Measurements from ENCODE around the gene CYP46A1.

The CYP46A1 gene

DNA sequence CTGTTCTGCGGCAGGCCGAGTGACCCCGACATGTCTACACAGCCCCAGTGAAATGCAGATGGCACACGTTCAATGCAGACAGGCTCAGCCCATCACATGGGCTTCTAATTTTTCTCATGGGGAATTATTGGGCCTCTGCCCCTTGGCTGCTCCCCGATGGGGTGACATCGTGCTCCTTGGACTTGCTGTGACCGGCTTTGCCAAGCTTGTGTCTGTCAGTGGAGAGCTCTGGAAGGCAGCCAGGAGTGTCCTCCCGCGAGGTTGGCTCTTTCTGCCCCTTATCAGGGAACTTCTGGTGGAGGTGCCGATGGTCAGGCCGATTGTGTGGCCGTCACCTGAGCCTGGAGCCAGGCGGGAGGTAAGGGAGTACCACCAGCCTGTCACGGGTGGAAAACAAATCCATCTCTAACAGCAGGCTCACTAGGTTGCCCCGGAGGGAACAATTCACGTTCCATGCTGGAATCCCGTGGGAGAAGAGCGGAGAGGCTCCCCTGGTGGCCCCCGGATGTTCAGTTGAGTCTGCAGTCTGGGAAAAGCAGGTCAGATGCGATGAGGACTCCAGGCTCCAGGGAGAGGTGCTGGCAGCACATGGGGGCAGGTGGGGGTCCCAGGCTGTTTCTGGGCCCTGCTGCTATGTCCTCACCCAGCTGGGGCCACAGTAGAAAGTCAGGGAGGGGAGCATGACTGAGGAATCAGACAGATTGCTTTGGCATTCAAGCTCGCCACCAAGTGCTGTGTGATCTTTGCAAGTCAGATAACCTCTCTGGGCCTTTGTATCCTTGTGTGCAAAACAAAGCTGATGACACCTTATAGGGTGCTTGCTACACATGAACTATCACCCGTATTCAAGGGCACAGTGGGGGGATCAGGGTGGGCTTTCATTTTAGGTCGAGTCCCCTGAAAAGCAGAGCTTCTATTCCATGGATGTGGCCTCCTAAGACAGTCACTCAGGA lies 65.9 kb downstream of the CYP46A1 start:
- H3K4me1 ChIP-seq (ENCODE audit: insufficient read depth, low read length): peaks cover 14% of the 10 kb centered on the region
- H2AFZ ChIP-seq (ENCODE audit: low read depth, low read length): no peak overlapping the region
- H3K4me3 ChIP-seq (ENCODE audit: low read length): no peak overlapping the region
- no peaks in the 10 kb centered on the region for H3K36me3 ChIP-seq (ENCODE audit: insufficient read depth, low read length)
- H3K9me3 ChIP-seq (ENCODE audit: low read length): no peaks in the 10 kb centered on the region
- H3K27me3 ChIP-seq (ENCODE audit: insufficient read depth, low read length): peaks cover 11% of the 10 kb centered on the region

GRCh38 chr14:99750746-99751450 lies 66.8 kb downstream of the CYP46A1 start:
- Histone ChIP-seq H3K9me3 (ENCODE audit: low read length) (no peaks in the 10 kb centered on the region), H2AFZ (ENCODE audit: low read depth, low read length) (no peak overlapping the region), H3K4me1 (ENCODE audit: insufficient read depth, low read length) (peaks cover 13% of the 10 kb centered on the region), H3K27me3 (ENCODE audit: insufficient read depth, low read length) (peaks cover 11% of the 10 kb centered on the region), H3K4me3 (ENCODE audit: low read length) (no peak overlapping the region), H3K36me3 (ENCODE audit: insufficient read depth, low read length) (no peaks in the 10 kb centered on the region)

GRCh38 chr14:99751539-99752485 lies 67.7 kb downstream of the CYP46A1 start:
- Histone ChIP-seq H2AFZ (ENCODE audit: low read depth, low read length) (no peak overlapping the region), H3K27me3 (ENCODE audit: insufficient read depth, low read length) (peaks cover 11% of the 10 kb centered on the region), H3K4me3 (ENCODE audit: low read length) (no peak overlapping the region), H3K9me3 (ENCODE audit: low read length) (no peaks in the 10 kb centered on the region), H3K36me3 (ENCODE audit: insufficient read depth, low read length) (no peaks in the 10 kb centered on the region), H3K4me1 (ENCODE audit: insufficient read depth, low read length) (peaks cover 13% of the 10 kb centered on the region)

DNA sequence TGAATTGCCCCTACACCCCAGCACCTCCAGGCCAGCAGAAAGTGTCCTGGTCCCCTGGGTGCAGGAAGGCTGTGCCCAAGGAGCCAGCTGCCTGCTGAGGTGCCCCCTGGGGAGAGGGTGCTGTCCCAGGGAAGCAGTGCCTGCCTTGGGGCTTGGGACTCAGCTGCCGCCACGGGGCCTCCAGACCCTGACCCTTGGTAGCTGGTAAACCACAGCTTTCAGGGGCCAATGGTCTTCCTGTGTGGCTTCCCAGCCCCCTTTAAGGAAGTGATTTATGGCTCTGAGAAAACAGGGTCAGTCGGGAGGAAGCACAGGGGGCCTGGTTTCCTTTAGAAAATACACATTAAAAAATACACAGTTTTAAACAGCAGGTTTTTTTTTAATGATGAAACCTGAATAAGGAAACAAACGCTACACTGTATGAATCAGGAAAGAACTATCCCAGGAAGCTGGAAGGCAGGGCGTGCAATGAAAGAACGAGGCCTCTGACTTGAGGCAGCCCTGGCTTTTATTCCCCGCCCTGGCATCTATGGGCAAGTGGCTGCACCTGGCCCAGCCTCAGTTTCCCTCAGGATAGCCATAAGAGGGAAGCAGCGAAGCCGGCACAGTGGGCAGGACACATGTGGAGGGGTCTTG lies 68.5 kb downstream of the CYP46A1 start:
- Histone ChIP-seq H3K4me3 (ENCODE audit: low read length) (no peak overlapping the region), H3K27me3 (ENCODE audit: insufficient read depth, low read length) (peaks cover 11% of the 10 kb centered on the region), H3K9me3 (ENCODE audit: low read length) (no peaks in the 10 kb centered on the region), H3K4me1 (ENCODE audit: insufficient read depth, low read length) (peaks cover 13% of the 10 kb centered on the region), H2AFZ (ENCODE audit: low read depth, low read length) (no peak overlapping the region), H3K36me3 (ENCODE audit: insufficient read depth, low read length) (no peaks in the 10 kb centered on the region)

- H3K27me3 ChIP-seq (ENCODE audit: insufficient read depth, low read length): peaks cover 11% of the 10 kb centered on the region
- peaks cover 19% of the 10 kb centered on the region for H3K4me1 ChIP-seq (ENCODE audit: insufficient read depth, low read length)
- H3K9me3 ChIP-seq (ENCODE audit: low read length): no peaks in the 10 kb centered on the region
- no peak overlapping the region for H2AFZ ChIP-seq (ENCODE audit: low read depth, low read length)
- no peak overlapping the region for H3K4me3 ChIP-seq (ENCODE audit: low read length)
- H3K36me3 ChIP-seq (ENCODE audit: insufficient read depth, low read length): no peaks in the 10 kb centered on the region
Measured at GRCh38 chr14:99753225-99754140, 69.4 kb downstream of the CYP46A1 start.

DNA sequence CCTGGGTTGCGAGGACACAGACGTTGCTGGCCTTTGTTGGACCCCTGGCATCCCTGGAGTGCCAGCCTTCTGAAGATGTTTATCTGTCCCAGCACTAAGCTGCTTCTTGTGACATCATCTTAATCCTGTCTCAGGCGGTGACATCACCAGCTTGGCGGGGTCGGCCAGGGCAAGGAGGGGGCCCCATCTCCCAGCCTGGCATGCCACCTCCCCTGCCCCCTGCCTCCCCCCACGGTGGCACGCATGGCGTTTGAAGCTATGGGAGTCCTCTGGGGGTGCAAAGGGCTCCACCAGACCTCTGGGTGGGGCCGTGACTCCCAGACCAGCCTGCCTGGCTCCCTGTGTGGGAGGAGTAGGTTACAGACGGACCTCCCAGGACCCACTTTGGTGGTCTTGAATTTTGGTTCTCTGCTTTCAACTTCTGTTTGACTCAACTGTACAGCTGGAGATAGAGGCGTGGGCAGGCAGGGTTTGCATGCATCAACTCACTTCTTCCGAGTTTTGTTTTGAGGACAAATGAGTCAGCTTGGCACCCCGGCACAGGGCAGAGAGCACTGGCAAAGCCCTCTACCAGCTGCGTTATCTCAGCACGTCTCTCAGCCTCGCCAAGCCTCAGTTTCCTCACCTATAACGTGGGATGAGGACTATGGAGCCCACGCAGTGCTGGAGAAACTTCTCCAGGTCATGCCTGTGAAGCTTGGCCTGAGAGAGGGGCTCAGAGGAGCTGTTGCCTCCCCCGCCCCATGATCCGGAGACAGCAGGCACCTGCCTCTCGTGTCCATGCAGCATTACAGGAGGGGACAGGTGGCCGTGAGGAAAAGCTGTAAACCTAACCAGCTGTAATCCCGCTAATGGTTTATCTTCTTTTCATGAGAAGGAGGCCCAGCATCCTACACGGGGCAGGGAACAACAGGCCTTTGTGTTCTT lies 70.3 kb downstream of the CYP46A1 start:
- Histone ChIP-seq H3K4me1 (ENCODE audit: insufficient read depth, low read length) (peaks cover 28% of the 10 kb centered on the region), H3K27me3 (ENCODE audit: insufficient read depth, low read length) (peaks cover 11% of the 10 kb centered on the region), H3K36me3 (ENCODE audit: insufficient read depth, low read length) (no peaks in the 10 kb centered on the region), H2AFZ (ENCODE audit: low read depth, low read length) (no peak overlapping the region), H3K4me3 (ENCODE audit: low read length) (no peak overlapping the region), H3K9me3 (ENCODE audit: low read length) (no peaks in the 10 kb centered on the region)

DNA sequence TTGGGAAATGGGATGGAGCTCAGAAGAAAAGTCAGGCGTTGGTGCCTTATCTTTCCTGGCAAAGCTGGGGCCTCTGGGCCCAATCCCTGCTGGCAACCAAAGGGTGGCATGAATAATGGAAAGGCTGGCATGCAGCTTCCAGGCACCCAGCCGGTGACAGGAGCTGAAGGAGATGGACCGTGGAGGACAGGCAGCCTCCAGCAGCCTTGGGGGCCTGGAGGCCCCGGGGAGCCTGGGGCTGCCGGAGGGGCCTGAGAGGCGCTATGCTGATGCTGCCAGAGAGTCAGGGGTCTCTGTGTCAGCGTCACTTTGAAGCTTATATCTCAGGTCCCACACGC lies 70.9 kb downstream of the CYP46A1 start:
- Histone ChIP-seq H3K27me3 (ENCODE audit: insufficient read depth, low read length) (peaks cover 11% of the 10 kb centered on the region), H3K4me1 (ENCODE audit: insufficient read depth, low read length) (peaks cover 30% of the 10 kb centered on the region), H3K36me3 (ENCODE audit: insufficient read depth, low read length) (no peaks in the 10 kb centered on the region)

GRCh38 chr14:99755629-99756603 lies 71.8 kb downstream of the CYP46A1 start:
- Histone ChIP-seq H2AFZ (ENCODE audit: low read depth, low read length) (no peak overlapping the region), H3K4me1 (ENCODE audit: insufficient read depth, low read length) (peaks cover 38% of the 10 kb centered on the region), H3K4me3 (ENCODE audit: low read length) (no peak overlapping the region), H3K9me3 (ENCODE audit: low read length) (no peaks in the 10 kb centered on the region), H3K27me3 (ENCODE audit: insufficient read depth, low read length) (peaks cover 11% of the 10 kb centered on the region), H3K36me3 (ENCODE audit: insufficient read depth, low read length) (no peaks in the 10 kb centered on the region)

More for the DNA sequence above, 70.9 kb downstream of the CYP46A1 start:
- Histone ChIP-seq H3K9me3 (ENCODE audit: low read length) (no peaks in the 10 kb centered on the region), H2AFZ (ENCODE audit: low read depth, low read length) (no peak overlapping the region), H3K4me3 (ENCODE audit: low read length) (no peak overlapping the region)

DNA sequence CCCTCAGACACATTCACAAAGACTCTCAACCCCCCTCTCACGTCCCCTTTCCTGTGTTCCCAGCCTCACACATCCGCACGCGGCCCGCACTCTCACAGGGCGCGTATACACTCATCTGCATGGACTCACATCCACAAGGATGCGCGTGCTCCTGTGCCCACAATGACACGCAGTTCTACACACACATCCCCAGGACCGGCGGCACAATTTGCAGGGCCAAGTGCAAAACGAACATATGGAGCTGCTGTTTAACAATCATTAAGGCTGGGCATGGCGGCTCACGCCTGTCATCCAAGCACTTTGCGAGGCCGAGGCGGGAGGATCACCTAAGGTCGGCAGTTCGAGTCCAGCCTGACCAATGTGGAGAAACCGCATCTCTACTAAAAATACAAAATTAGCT lies 72.7 kb downstream of the CYP46A1 start:
- H2AFZ ChIP-seq (ENCODE audit: low read depth, low read length): no peak overlapping the region
- no peak overlapping the region for H3K4me3 ChIP-seq (ENCODE audit: low read length)
- no peaks in the 10 kb centered on the region for H3K9me3 ChIP-seq (ENCODE audit: low read length)
- peaks cover 38% of the 10 kb centered on the region for H3K4me1 ChIP-seq (ENCODE audit: insufficient read depth, low read length)
- no peaks in the 10 kb centered on the region for H3K36me3 ChIP-seq (ENCODE audit: insufficient read depth, low read length)
- peaks cover 3% of the 10 kb centered on the region for H3K27me3 ChIP-seq (ENCODE audit: insufficient read depth, low read length)

DNA sequence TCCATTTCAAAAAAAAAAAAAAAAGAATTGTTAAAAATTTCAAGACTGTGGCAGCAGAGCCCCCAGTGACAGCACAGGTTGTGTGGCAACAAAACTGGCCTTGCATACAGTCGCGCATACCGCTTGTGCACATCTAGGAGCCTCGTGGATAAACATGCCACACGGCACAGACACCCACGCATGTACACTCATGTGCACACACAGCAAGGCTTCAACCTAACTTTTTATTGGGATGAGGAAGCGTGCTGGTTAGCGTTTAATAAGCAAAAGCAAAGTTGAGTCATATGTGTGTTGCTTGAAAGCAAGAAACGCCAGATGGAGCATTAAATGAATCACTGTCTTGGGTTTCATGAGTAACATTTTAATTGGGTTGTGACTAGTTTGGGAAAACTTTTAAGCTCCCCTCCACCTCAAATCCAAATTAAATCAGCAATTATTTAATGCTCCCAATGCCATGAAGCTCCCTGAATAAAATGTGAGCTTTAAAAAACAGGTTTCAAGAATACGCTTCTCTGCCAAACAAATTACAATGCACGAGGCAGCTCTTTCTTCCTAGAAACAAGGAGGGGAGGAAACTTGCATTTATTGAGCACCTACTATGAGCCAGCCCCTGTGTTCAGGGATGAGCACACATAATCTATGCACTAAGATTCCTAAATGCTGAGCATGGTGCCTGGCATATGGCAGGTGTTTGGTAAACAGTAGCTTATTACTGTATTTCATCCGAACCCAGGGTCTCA lies 73.4 kb downstream of the CYP46A1 start:
- no peak overlapping the region for H3K4me3 ChIP-seq (ENCODE audit: low read length)
- no peaks in the 10 kb centered on the region for H3K36me3 ChIP-seq (ENCODE audit: insufficient read depth, low read length)
- H2AFZ ChIP-seq (ENCODE audit: low read depth, low read length): no peak overlapping the region
- peaks cover 31% of the 10 kb centered on the region for H3K4me1 ChIP-seq (ENCODE audit: insufficient read depth, low read length)
- no peaks in the 10 kb centered on the region for H3K27me3 ChIP-seq (ENCODE audit: insufficient read depth, low read length)
- no peaks in the 10 kb centered on the region for H3K9me3 ChIP-seq (ENCODE audit: low read length)
